Anterior cingulate cortex (tissue), 58 donors: Measurements from ENCODE around the gene CDR2L.
A peak's percentile ranks its signal among the peaks of the same experiment; 100 is the strongest.

Experiments
- DNase-seq, 58 donors: peaks; one replicate each; lab custom pipeline; 2025; lab: John Stamatoyannopoulos, UW

The CDR2L gene

DNA sequence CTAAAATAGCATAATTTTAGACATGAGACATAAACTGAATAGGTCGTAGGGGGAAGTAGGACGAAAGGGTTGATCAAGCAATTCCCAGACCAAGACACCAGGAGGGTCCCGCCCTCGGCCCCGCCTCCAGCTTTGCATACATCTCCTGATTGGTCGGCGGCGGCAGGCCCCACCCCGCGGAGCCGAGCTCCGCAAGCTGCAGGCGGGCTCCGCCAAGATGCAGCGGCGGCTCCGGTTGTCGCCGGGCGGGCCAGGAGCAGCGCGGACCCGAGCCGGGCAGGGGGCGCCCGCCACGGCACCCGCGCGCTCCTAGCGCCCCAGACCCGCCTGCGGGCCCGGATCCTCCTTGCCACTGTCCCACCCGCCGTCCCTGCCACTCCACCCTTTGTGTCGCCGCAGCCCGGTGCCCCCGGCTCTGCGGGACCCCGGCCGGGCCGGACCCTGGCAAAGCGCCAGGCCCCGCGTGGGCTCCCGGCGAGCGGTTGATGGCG is at the start of gene CDR2L:
TSS of gene CDR2L (plus strand) at position 215 of the 491 bp plus-strand sequence. CDS start 412 bp downstream, outside the sequence.
- peak; percentile 39 to 97 (median 92) for DNase-seq

DNA sequence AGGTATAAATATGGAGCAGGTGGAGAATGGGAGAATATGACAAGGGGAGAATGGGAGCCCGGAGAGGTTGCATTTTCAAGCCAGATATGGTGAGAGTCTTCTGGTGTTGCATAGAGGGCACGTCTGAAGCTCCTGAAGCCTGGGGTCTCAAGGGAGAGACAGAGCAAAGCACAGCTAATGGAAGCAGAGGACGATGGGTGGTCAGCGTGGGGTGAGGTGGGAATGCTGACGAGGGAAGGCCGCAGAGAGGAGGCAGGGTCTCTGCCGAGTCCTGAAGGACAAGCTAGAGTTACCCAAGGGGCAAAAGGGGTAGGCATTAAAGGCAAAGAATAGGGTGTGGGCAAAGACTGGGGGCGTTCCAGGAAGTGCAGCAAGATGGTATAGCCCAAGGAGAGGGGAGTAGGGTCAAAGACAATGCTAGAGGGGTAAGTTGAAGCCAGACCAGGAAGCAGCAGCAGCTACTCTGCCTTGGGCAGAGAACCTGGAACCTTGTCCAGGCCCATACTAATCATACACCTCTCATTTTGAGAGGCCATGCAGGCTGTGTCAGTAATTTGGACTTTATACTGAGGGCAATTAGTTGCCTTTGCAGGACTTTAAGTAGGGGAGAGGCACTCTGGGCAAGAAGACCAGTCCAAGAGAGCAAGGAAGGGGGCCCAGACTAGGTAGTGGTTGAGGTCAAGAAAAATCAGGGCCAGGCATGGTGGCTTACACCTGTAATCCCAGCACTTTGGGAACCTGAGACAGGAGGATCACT is 49.1 kb upstream of the CDR2L start:
- no peak for DNase-seq

DNA sequence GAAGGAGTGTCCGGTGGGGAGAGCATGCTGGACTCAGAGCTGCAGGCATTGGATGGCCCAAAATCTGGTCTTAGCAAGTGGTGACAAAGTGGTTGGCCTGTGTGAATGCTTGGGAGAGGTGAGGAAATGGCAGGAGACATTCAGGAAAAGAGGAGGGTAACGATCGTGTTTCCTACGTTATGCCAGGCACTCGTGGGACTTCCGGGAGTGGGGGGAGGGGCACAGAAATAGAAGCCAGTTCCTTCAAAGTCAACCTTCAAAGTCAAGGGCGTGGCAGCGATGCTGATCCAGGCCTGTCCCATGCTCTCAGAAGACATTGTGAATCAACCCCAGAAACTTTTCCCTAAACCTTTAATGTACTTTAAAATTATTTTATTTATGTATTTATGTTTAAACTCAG is 47.9 kb upstream of the CDR2L start:
- no peak for DNase-seq

DNA sequence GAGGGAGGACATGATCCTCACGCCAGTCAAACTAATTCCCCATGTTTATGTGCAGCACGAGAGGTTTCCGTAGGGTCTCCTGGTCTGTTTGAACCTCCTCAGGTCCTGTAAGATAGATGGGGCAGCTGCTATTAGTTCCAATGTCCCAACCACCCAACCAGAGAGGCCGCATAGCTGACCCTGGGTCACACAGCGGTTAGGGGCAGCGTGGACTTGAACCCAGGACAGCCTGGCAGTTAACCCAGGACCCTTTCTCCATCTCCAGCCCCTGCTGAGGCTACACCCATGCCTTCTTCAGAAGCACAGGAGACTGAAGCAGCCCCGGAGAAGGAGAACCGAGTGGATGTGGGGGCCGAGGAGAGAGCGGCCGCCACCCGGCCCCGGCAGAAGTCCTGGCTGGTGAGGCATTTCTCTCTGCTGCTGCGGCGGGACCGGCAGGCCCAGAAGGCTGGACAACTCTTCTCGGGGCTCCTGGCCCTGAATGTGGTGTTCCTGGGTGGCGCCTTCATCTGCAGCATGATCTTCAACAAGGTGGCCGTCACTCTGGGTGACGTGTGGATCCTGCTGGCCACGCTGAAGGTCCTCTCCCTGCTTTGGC is 46.2 kb upstream of the CDR2L start:
- DNase-seq, result no peak

DNA sequence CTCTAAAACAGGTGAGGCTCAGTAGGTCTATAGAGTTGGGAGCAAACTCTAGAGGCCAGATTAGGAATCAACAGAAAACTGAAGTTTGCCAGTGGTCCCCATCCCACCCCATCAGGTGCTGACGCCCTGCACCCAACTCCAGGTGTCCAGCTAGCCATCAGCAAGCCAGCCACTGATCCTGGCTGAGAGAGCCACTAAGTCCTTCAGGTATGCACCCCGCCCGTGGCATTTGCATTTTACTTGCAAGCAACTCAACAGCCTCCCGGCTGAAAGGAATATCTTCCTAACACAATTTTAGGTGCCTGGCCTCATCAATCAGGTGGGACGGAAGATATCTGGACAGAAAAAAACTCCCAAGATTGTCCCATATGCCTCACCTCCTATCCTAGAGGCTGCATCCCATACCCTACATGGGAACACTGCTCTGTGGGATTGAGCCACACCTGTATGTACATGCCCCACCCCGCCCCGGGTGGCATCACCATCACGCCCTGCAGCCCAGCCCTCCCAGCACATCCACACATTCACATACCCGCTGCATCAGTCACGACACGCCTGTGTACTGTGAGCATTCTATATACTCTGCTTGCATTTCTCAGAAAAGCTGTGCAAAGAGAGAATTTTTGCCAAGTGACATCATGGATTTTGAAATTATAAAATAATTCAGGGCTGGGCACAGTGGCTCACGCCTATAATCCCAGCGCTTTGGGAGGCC is 43.5 kb upstream of the CDR2L start:
- no peak for DNase-seq

DNA sequence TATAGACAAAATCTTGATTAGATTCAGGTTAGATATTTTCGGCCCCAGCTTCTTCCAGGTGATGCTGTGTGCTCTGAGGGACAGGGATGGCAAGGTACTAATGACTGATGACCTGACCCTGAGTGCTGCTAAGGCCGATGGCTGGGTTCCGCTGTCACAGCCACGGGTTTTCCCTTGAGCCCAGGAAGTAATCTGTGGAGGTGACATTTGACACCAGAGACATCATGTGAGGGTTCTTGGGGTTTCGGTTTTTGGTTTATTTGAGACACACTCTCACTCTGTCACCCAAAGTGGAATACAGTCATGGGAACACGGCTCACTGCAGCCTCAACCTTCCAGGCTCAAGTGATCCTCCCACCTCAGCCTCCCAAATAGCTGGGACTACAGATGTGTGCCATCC is 41.9 kb upstream of the CDR2L start:
- no peak for DNase-seq

DNA sequence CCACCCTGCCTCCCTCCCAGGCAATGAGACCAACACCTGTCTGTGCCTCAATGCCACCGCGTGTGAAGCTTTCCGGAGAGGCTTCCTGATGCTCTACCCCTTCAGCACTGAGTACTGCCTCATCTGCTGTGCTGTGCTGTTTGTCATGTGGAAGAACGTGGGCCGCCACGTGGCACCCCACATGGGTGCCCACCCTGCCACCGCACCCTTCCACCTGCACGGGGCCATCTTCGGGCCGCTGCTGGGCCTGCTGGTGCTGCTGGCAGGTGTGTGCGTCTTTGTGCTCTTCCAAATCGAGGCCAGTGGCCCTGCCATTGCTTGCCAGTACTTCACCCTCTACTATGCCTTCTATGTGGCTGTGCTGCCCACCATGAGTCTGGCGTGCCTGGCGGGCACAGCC is 40.8 kb upstream of the CDR2L start:
- no peak for DNase-seq

DNA sequence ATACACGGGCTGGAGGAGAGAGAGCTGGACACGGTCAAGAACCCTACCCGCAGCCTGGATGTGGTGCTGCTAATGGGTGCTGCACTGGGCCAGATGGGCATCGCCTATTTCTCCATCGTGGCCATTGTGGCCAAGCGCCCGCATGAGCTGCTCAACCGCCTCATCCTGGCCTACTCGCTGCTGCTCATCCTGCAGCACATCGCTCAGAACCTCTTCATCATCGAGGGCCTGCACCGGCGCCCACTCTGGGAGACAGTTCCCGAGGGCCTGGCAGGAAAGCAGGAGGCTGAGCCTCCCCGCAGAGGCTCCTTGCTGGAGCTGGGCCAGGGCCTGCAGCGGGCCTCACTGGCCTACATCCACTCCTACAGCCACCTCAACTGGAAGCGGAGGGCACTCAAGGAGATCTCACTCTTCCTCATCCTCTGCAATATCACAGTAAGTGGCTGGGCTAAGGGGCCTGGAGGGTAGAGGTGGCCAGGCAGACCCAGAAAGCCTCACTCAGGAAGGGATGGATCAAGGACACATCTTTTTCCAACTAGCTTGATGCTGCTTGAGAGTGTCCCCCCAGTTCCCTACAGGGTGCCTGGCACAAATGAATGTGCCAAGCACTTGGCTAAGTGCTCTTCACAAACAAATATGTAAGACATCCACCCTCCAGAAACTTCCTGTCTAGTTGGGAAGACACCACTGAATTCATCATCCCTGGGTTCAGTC is 40.2 kb upstream of the CDR2L start:
- no peak for DNase-seq

DNA sequence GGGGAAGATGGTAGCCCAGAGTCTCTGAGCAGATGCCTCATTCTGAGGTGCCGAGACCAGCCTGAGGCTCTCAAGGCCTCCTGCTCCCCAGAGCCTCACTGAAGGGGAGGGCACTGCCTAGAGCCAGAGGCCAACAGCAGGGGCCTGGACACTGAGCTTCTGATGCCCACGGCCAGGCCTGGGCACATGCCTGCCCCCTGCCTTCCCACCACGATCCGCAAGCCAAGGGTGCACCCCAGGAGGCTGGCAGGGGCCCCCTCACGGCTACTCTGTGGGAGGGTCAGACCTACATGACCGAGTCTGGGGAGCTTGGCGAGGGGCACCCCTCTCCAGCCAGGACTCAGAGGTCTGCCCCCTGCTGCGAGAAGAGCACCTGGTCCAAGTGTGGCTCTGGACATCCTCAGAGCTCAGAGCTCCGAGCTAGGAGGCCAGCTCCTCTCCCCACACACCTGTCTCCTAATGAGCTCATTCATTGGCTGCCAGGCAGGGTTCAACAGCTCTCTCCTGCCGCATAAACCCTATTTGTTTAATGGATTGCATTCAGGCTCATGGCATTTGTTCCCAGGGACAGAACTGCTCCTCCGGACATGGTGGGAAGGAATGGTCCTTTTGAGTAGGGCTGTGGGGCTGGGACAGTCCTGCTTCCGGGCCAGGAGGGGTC is 37.8 kb upstream of the CDR2L start:
- no peak for DNase-seq

DNA sequence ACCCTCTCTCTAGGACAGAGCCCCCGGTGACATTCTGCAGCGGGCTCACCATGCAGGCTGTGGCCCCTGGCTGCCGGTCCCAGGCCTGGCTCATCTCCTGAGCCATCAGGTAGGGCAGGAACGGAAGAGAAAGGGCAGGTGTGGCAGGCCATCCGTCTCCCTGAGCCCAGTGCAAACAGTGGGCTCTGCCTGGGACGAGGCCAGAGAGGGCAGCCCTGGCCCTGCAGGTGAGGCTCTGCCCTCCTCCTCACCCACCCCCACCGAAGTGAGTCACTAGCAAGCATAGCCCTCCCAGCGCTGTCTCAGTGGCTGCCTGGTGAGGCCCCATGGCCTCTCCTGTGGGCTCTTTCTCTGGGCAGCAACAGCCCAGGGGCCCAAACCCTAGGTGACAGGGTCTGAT is 37.2 kb upstream of the CDR2L start:
- DNase-seq, result no peak

DNA sequence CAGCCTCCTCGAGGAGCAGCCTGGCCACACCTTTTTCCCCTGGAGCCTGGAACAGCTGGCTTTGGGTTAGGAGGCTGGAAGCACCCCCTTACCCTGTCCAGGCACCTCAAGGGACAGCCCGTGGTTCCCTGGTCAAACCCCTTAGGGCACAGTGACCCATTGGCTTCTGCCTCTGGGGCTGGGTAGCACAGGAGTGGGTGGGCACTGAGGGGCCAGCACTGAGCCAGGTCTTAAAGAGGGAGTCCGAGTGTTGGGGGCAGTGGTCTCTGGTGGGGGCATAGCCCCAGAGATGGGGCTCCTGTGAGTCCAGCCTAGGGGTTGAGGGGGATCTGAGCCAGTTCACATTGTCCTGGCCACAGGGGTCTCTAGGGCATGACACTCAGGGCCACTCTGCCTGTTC is 36.4 kb upstream of the CDR2L start:
- DNase-seq, result no peak

DNA sequence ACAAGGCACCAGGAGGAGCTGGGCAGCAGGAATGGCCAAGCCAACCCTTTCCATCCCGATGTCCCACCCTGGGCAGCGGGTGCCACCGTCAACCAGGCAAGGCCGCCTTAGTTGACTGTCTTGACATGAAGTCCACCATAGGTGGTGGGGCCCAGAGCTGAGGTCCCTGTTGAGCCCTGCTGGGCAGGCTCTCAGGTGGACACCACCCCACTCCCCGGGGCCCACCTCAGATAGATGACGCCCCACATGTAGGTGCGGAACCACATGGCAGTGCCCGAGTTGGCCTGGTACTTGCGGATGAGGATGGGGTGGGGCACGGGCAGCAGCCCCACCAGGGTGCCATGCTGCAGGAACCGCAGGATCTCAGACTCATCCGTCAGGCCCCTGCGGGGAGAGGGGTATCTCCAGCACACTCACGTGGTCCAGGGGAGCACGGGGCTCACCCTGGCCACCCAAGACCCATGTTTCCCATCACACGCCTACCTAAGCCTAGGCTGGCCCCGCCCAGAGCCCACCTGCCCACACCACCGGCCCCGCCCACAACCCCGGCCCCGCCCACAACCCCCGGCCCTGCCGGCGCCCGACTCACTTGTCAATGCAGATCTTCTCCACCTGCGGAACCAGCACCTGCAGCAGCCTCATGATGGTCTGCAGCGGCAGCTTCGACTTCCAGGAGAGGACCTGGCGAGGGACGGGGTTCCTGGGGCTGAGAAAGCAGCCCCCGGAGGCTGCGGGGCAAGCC is 35.6 kb upstream of the CDR2L start:
- no peak for DNase-seq

DNA sequence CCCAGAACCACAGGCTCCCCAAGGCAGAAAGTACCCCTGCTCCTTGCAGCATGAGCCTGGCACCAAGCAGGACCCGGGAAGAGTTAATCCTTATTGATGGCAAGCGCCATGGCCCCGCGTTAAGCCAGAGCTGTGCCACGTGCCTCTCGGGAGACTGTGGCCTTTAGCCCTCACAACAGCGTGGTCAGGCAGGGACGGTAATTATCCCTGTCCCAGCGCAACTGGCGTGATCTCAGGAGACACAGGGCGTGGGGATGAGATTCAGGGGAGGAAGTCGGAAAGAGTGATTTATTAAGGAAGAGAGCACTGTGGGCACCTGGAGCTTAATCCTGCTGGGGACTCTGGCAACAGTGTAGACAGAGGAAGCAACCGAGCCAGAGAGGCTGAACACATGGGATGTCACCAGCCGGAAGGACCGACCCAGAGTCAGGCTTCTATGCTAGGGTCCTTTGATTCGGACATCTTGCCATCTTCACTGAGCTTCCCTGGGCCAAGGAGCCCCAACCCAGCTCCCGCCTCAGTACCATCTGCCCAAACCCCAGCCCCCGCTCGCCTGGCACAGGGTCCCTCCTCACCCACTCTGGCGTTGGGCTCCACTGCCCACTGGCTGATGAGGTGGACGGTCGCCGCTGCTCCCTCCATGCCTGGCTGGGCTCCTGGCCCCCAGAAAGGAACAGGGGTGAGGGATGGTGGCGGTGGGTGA is 34.9 kb upstream of the CDR2L start:
- no peak for DNase-seq

DNA sequence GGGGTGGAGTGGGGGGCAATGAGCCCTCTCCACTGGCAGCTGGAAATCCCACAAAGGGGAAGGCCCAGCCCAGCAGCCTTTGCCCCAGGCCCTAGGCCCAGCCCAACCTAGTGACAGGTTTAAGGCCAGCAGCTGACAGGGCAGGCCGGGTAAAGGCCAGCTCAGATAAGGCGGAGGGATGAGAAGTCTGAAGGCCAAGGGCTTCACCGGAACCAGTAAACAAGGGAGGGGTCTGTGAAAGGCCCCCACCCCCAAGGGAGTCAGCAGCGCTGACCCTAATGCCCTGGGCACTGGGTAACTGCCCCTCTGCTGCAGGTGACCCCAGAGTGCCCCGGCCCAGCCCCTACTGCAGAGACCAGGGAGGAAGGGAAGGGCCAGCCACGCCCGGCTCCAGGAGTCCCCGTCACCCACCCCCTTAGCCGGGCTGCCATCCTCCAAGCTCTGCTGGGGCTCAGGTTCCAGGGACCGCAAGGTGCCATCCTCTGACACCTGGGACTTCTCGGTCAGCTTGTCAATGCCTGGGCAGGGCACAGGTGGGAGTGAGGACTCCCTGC is 34.2 kb upstream of the CDR2L start:
- DNase-seq, result no peak

DNA sequence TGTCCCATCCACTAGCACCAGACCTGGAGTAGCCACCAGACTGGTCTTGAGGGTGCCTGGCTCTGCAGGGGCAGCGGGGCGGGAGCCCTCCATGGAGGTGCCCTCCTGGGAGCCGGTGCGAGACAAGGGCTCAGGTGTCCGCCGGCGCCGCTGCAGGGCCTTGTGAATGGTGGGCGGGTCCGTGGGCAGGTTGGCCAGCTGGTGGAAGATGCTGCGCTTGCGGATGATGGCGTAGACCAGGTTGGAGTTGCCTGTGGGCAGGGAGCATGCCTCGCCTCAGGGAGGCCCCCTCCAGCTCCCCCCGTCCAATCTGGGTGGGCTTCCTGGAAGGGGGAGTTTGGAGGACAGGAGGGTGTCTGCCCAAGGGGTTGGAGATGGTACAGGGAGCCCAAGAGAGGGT is 33.3 kb upstream of the CDR2L start:
- no peak for DNase-seq

DNA sequence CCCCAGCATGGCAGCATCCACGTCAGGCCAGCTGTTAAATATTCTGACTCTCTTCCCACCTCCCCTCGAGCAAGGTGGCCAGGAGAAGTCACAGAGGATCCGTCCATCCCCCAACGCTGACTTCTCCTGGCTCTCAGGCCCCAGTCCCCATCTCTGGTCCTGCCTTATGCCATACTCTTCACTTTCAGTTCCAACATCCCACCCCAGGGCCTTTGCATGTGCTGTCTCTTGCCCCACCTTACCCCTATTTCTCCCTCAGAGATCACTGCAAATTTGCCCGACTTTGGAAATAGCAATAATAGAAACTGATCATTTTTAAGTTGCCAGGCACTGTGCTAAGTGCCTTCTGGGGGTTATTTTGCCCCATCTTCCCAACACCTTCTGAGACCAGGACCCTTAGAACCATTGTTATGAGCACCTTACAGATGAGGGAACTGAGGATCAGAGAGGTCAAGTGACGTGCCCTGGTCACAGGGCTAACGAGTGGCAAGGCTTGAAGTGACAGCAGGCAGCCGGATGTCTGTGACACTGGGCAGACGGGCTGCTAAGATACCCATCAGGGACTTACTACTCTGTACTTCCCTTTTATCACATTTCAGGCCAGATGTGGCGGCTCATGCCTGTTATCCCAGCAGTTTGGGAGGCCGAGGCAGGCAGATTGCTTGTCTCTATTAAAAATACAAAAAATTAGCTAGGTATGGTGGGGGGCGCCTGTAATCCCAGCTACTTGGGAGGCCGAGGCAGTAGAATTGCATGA is 32.6 kb upstream of the CDR2L start:
- DNase-seq, result no peak

DNA sequence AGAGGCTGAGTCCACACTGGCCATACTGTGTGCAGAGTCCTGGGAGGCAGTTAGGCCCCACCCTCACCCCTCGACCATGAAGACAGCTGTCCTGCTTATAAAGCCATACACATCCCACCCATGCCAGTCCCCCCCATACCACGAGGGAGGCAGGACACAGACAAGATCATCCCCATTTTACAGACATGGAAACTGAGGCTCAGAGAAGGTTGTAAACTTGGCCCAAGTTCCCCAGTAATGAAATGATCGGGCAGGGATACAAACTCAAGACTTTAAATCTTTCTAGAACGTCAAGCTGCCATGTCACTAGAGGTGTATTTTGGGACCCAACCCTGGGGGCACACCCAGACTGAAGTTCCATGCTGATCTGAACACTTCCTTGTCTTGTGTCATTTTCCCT is 31.3 kb upstream of the CDR2L start:
- no peak for DNase-seq
